Sigmoid colon (tissue), 7 donors: ENCODE results near the gene GGTLC2. TPM values are rescaled to one million over a fixed set of nuclear protein-coding genes. Genes with fewer than 3 reads are reported as not detected.

Experiments
- DNase-seq: peaks from one replicate; pipeline ENCODE4 v3.0.0-alpha.2; 2019
- H3K27ac ChIP-seq, 4 donors: fragments of 200-600 bp; sonication (generic); one replicate each; pipeline ENCODE4 v1.5.1; 2016 to 2019; ENCODE audit warnings: mild to moderate bottlenecking in 1 of 4
- H3K27me3 ChIP-seq, 3 donors: fragments of 200-600 bp; sonication (generic); one replicate each; pipeline ENCODE4 v1.5.1; 2019; ENCODE audit warnings: mild to moderate bottlenecking in 1 of 3
- H3K36me3 ChIP-seq, 4 donors: fragments of 200-600 bp; sonication (generic); one replicate each; pipeline ENCODE4 v1.5.1; 2016 to 2019
- H3K4me1 ChIP-seq, 4 donors: fragments of 200-600 bp; sonication (generic); one replicate each; pipeline ENCODE4 v1.5.1; 2017 to 2019
- H3K4me3 ChIP-seq, 4 donors: fragments of 200-600 bp; sonication (generic); one replicate each; pipeline ENCODE4 v1.5.1; 2017 to 2019; ENCODE audit warnings: mild to moderate bottlenecking in 2 of 4, moderate library complexity in 1 of 4
- H3K9me3 ChIP-seq, 4 donors: fragments of 200-600 bp in 3 of 4; sonication (generic) in 3 of 4; one replicate each; pipeline versions ENCODE4 v1.5.1 to v1.6.1; 2013 to 2019
- CTCF ChIP-seq, 4 experiments: fragments of 450-650 bp in 3 of 4; fragments of 200-600 bp in 1 of 4; IDR thresholded peaks; one replicate each; pipeline ENCODE4 v1.5.1; 2016 to 2019; ENCODE audit warnings: antibody characterized with exemption in 4 of 4, mild to moderate bottlenecking in 3 of 4, moderate library complexity in 2 of 4
- EP300 ChIP-seq, 4 donors: sonication (generic); formaldehyde crosslinking; IDR thresholded peaks; one replicate each; pipeline ENCODE4 v1.6.1; 2017; ENCODE audit warnings: antibody characterized with exemption in 4 of 4
- POLR2A ChIP-seq, 2 donors: fragments of 450-650 bp; IDR thresholded peaks; one replicate each; pipeline ENCODE4 v1.6.1; 2016; ENCODE audit warnings: antibody characterized with exemption in 2 of 2, mild to moderate bottlenecking in 2 of 2, moderate library complexity in 2 of 2
- POLR2AphosphoS5 ChIP-seq, 4 donors: sonication (generic); formaldehyde crosslinking; IDR thresholded peaks; one replicate each; pipeline ENCODE4 v1.6.1; 2017; ENCODE audit warnings: antibody characterized with exemption in 4 of 4
- WGBS, 2 donors: extraction: QIAGEN DNeasy Blood & Tissue Kit; methylation state at CpG; one replicate each; pipeline ENCODE4 v1.1.7; 2013; 5-methylcytosine and 5-hydroxymethylcytosine counted together
- intact Hi-C: fragments of 100-400 bp; cut with DNase I; formaldehyde crosslinking; loops from one replicate; pipeline ENCODE4 v1.15.1; 2023
- polyA plus RNA-seq, 3 donors: library from polyadenylated mRNA; stranded (reverse); fragments of 200-250 nt; gene quantifications; one replicate each; pipeline ENCODE4 v1.2.3, GENCODE V29; 2013
- total RNA-seq, 4 donors: library from RNA; depleted of rRNA; stranded (reverse); fragments of >200 nt; gene quantifications; one replicate each; pipeline ENCODE4 v1.1.0, GENCODE V29; 2016
- donor health status: healthy with polysubstance abuse.
- donor health status: Bipolar disorder and iron deficiency.
- donor health status: healthy.

GGTLC2 gene
- total and polyA plus RNA-seq, 7 donors, result not detected

DNA sequence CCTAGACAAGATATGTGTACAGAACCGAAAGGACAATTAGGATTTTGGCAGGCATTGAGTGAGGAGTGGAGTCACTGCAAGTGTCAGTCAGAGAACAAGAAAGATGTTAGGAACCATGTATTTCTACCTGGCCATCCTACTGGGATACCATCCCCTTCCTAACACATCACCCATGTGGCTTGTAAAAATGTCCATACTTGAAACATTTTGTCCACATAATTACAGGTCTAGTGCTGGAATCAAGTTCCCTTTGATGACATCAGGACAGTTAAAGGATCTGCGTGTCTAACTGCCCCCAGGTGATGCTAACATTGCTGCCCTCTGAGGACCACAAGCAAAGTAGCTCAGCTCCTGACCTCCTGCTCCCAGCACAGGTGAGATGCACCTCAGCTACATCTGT, 31.9 kb upstream of the GGTLC2 start:
- 67 to 85% methylated on average over 2 of the region's 2 CpGs for WGBS, 2 donors
- no peaks in the 10 kb centered on the region for H3K36me3 ChIP-seq
- TF ChIP-seq CTCF (IDR thresholded peaks at IDR 0.05) (no peak), POLR2A (IDR thresholded peaks at IDR 0.05) (no peak), EP300 (IDR thresholded peaks at IDR 0.05) (no peak), POLR2AphosphoS5 (IDR thresholded peaks at IDR 0.05) (no peak)
- H3K4me1 ChIP-seq, result no peaks in the 10 kb centered on the region
- intact Hi-C loops, result no loop called here
- H3K27me3 ChIP-seq, result no peaks in the 10 kb centered on the region
- H3K27ac ChIP-seq, result no peak overlapping the region
- no peaks in the 10 kb centered on the region for H3K9me3 ChIP-seq
- DNase-seq, result no peak
- H3K4me3 ChIP-seq, result no peak overlapping the region

GRCh38 chr22:22614065-22614464, 30.3 kb upstream of the GGTLC2 start:
- Histone ChIP-seq H3K4me3 (no peak overlapping the region), H3K4me1 (no peaks in the 10 kb centered on the region), H3K27me3 (no peaks in the 10 kb centered on the region), H3K9me3 (no peaks in the 10 kb centered on the region), H3K27ac (no peak overlapping the region), H3K36me3 (no peaks in the 10 kb centered on the region)
- intact Hi-C loops, result no loop called here
- WGBS, 2 donors, result 70 to 78% methylated on average over 3 of the region's 3 CpGs
- DNase-seq, result no peak
- no peak for TF ChIP-seq POLR2A (IDR thresholded peaks at IDR 0.05)
- TF ChIP-seq POLR2AphosphoS5 (IDR thresholded peaks at IDR 0.05), result no peak
- no peak for TF ChIP-seq EP300 (IDR thresholded peaks at IDR 0.05)
- TF ChIP-seq CTCF (IDR thresholded peaks at IDR 0.05), result no peak

GRCh38 chr22:22616636-22617035, 27.8 kb upstream of the GGTLC2 start:
- intact Hi-C loops, result no loop called here
- Histone ChIP-seq H3K27me3 (no peaks in the 10 kb centered on the region), H3K36me3 (no peaks in the 10 kb centered on the region), H3K27ac (no peak overlapping the region), H3K4me1 (no peaks in the 10 kb centered on the region), H3K9me3 (no peaks in the 10 kb centered on the region), H3K4me3 (no peak overlapping the region)
- TF ChIP-seq POLR2A (IDR thresholded peaks at IDR 0.05), result no peak
- TF ChIP-seq CTCF (IDR thresholded peaks at IDR 0.05), result no peak
- no peak for TF ChIP-seq POLR2AphosphoS5 (IDR thresholded peaks at IDR 0.05)
- TF ChIP-seq EP300 (IDR thresholded peaks at IDR 0.05), result no peak
- 14 to 22% methylated on average over 5 of the region's 5 CpGs for WGBS, 2 donors
- no peak for DNase-seq

DNA sequence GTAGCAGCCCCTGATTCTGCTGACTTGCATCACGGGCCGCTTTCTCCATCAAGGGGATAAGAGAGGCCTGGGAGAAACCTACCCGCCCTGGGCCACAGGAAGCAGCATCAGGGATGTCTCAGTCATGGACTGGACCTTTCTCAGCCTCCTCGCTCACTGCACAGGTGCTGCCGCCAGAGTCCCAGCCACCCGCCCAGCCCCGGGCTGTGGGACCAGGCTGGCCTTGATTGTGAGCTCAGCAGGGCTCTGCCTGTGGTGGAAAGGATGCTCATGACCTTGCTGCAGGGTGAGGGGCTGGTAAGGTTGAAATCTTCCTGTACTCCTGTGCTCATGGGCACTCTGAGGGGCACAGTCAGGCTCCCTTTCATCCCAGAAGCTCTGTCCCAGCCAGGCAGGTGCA, 26.0 kb upstream of the GGTLC2 start:
- Histone ChIP-seq H3K4me1 (no peaks in the 10 kb centered on the region), H3K27me3 (no peaks in the 10 kb centered on the region), H3K27ac (no peak overlapping the region), H3K36me3 (no peaks in the 10 kb centered on the region), H3K9me3 (no peaks in the 10 kb centered on the region), H3K4me3 (no peak overlapping the region)
- TF ChIP-seq POLR2A (IDR thresholded peaks at IDR 0.05), result no peak
- no peak for TF ChIP-seq EP300 (IDR thresholded peaks at IDR 0.05)
- TF ChIP-seq CTCF (IDR thresholded peaks at IDR 0.05), result no peak
- no peak for TF ChIP-seq POLR2AphosphoS5 (IDR thresholded peaks at IDR 0.05)
- intact Hi-C loops, result no loop called here
- no peak for DNase-seq
- 90 to 91% methylated on average over 7 of the region's 7 CpGs for WGBS, 2 donors

- Histone ChIP-seq H3K4me3 (no peak overlapping the region), H3K4me1 (no peaks in the 10 kb centered on the region), H3K27ac (no peak overlapping the region), H3K36me3 (no peaks in the 10 kb centered on the region), H3K9me3 (no peaks in the 10 kb centered on the region), H3K27me3 (no peaks in the 10 kb centered on the region)
- no peak for TF ChIP-seq POLR2AphosphoS5 (IDR thresholded peaks at IDR 0.05)
- no peak for TF ChIP-seq EP300 (IDR thresholded peaks at IDR 0.05)
- TF ChIP-seq POLR2A (IDR thresholded peaks at IDR 0.05), result no peak
- TF ChIP-seq CTCF (IDR thresholded peaks at IDR 0.05), result no peak
- WGBS, 2 donors, result 68 to 83% methylated on average over 2 of the region's 2 CpGs
- DNase-seq, result no peak
- intact Hi-C loops, result no loop called here
These were observed 25.5 kb upstream of the GGTLC2 start for GRCh38 chr22:22618923-22619322.
